Adrenal gland (tissue), 12 donors: Measurements from ENCODE around the gene GRM4. TPM values are rescaled to one million over a fixed set of nuclear protein-coding genes. Genes with fewer than 3 reads are reported as not detected.

Source experiments
- DNase-seq, 7 donors: peaks; one replicate each; pipeline ENCODE4 v3.0.0-alpha.2; 2019 to 2020
- H3K27ac ChIP-seq, 5 donors: fragments of 200-600 bp; sonication (generic) in 4 of 5; 1 replicate in 3 of 5; 2 replicates in 2 of 5; pipeline versions ENCODE4 v1.5.1 to v1.8.0; 2016 to 2020; ENCODE audit warnings: mild to moderate bottlenecking in 1 of 5
- H3K27me3 ChIP-seq: fragments of 200-600 bp; 2 replicates; pipeline ENCODE4 v1.8.0; 2021
- H3K36me3 ChIP-seq, 2 donors: fragments of 200-600 bp; replicated peaks in 1 of 2; 1 replicate in 1 of 2; 2 replicates in 1 of 2; pipeline versions ENCODE4 v1.5.1 to v1.8.0; 2018 to 2022
- H3K4me1 ChIP-seq, 2 donors: fragments of 200-600 bp; replicated peaks in 1 of 2; 1 replicate in 1 of 2; 2 replicates in 1 of 2; pipeline versions ENCODE4 v1.5.1 to v1.8.0; 2018 to 2021
- H3K4me3 ChIP-seq, 4 donors: fragments of 200-600 bp; sonication (generic) in 3 of 4; one replicate each; pipeline ENCODE4 v1.5.1; 2016 to 2018
- H3K9me3 ChIP-seq, 3 donors: fragments of 200-600 bp; sonication (generic) in 1 of 3; replicated peaks in 1 of 3; 1 replicate in 2 of 3; 2 replicates in 1 of 3; pipeline versions ENCODE4 v1.5.1 to v1.8.0; 2016 to 2021
- POLR2A ChIP-seq, 2 donors: fragments of 450-650 bp; IDR thresholded peaks; one replicate each; pipeline ENCODE4 v1.6.1; 2017; ENCODE audit warnings: antibody characterized with exemption in 2 of 2, mild to moderate bottlenecking in 2 of 2, moderate library complexity in 1 of 2
- WGBS, 4 donors: extraction: QIAGEN DNeasy Blood & Tissue Kit in 2 of 4; methylation state at CpG; one replicate each; pipeline versions ENCODE4 v1.1.5 to v1.1.7; 2013 to 2017; 5-methylcytosine and 5-hydroxymethylcytosine counted together
- intact Hi-C, 2 donors: fragments of 100-400 bp; cut with DNase I; formaldehyde crosslinking; loops; one replicate each; pipeline versions ENCODE4 v1.14.1 to v1.15.0; 2022 to 2023
- polyA plus RNA-seq, 3 donors: library from polyadenylated mRNA; stranded (reverse); fragments of 200-250 nt in 2 of 3; fragments of 350-450 nt in 1 of 3; fragmentation: Illumina TruSeq in 1 of 3; extraction: RNeasy Lipid Tissue Mini Kit (QIAGEN cat#74804) in 1 of 3; gene quantifications; one replicate each; pipeline ENCODE4 v1.2.3, GENCODE V29; 2013 to 2014
- total RNA-seq, 9 donors: library from RNA; depleted of rRNA in 4 of 9; stranded (reverse); fragments of >200 nt in 4 of 9; fragments of 120-200 nt in 1 of 9; fragmentation: NEBNext Ultra II Directional in 1 of 9; extraction: Animal tissue kit (Norgen Biotek cat#: 25700) in 1 of 9; gene quantifications; one replicate each; pipeline versions ENCODE4 v1.1.0 to v1.2.4, GENCODE V29; 2013 to 2023
- TF ChIP-seq, protein P1 (sequence below), 6 experiments: fragments of 450-650 bp in 4 of 6; fragments of 200-600 bp in 2 of 6; sonication (generic) in 1 of 6; IDR thresholded peaks; 1 replicate in 5 of 6; 2 replicates in 1 of 6; pipeline versions ENCODE4 v1.5.1 to v1.8.0; 2016 to 2021; ENCODE audit warnings: antibody characterized with exemption in 6 of 6, mild to moderate bottlenecking in 2 of 6, moderate library complexity in 1 of 6
- donor health status: healthy with polysubstance abuse.
- donor health status: Bipolar disorder and iron deficiency.
- donor health status: DM: yes; HTN: yes; CAD: no.
- donor health status: DM: no; HTN: no; CAD: no.
- donor health status: DM: no; HTN: no; CAD: no.
- donor health status: DM: yes; HTN: yes; CAD: no.

The GRM4 gene
- total and polyA plus RNA-seq, 12 donors, result 0.06 TPM; not detected in 11

DNA sequence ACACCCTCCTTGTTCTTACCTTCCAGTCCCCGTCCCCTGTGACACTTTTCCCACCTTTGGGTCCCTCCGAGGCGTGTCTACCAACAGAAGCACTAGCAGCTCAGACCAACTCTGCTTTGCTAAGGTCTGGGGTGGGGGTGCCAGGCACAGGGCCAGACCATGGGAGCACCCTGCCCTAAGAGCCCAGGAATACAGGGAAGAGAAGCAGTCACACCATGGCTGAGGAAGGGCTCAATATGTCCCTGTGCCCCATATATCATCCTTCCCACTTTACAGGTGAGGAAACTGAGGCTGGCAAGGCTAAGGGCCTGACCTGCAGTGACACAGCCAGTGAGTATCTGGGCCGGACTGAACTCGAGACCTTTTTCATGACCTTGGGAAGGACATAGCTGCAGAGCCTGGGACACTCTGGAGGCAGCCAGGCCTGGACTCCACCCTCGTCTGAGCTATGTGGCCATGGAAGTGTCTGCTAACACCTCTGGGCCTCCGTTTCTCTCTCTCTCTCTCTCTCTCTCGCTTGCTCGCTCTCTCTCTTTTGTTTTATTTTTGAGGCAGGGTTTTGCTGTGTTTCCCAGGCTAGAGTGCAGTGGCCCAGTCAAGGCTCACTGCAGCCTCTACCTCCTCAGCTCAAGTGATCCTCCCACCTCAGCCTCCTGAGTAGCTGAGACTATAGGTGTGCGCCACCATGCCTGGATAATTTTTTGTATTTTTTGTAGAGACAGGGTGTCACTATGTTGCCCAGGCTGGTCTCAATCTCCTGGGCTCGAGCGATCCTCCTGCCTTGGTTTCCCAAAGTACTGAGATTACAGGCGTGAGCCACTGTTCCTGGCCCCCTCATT lies 156.7 kb downstream of the GRM4 start:
- H3K27me3 ChIP-seq, result no peaks in the 10 kb centered on the region
- DNase-seq, result no peak
- no peak for TF ChIP-seq POLR2A (IDR thresholded peaks at IDR 0.05)
- TF ChIP-seq, protein P1, sequence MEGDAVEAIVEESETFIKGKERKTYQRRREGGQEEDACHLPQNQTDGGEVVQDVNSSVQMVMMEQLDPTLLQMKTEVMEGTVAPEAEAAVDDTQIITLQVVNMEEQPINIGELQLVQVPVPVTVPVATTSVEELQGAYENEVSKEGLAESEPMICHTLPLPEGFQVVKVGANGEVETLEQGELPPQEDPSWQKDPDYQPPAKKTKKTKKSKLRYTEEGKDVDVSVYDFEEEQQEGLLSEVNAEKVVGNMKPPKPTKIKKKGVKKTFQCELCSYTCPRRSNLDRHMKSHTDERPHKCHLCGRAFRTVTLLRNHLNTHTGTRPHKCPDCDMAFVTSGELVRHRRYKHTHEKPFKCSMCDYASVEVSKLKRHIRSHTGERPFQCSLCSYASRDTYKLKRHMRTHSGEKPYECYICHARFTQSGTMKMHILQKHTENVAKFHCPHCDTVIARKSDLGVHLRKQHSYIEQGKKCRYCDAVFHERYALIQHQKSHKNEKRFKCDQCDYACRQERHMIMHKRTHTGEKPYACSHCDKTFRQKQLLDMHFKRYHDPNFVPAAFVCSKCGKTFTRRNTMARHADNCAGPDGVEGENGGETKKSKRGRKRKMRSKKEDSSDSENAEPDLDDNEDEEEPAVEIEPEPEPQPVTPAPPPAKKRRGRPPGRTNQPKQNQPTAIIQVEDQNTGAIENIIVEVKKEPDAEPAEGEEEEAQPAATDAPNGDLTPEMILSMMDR (IDR thresholded peaks at IDR 0.05), result no peak
- no peaks in the 10 kb centered on the region for H3K4me1 ChIP-seq
- intact Hi-C loops, result no loop called here
- H3K9me3 ChIP-seq, result no peaks in the 10 kb centered on the region
- H3K4me3 ChIP-seq, result no peak overlapping the region
- H3K36me3 ChIP-seq, result no peaks in the 10 kb centered on the region
- no peak overlapping the region for H3K27ac ChIP-seq
- whole genome bisulfite sequencing, 4 donors, result 72 to 81% (median 75%) methylated on average over 13 of the region's 13 CpGs

DNA sequence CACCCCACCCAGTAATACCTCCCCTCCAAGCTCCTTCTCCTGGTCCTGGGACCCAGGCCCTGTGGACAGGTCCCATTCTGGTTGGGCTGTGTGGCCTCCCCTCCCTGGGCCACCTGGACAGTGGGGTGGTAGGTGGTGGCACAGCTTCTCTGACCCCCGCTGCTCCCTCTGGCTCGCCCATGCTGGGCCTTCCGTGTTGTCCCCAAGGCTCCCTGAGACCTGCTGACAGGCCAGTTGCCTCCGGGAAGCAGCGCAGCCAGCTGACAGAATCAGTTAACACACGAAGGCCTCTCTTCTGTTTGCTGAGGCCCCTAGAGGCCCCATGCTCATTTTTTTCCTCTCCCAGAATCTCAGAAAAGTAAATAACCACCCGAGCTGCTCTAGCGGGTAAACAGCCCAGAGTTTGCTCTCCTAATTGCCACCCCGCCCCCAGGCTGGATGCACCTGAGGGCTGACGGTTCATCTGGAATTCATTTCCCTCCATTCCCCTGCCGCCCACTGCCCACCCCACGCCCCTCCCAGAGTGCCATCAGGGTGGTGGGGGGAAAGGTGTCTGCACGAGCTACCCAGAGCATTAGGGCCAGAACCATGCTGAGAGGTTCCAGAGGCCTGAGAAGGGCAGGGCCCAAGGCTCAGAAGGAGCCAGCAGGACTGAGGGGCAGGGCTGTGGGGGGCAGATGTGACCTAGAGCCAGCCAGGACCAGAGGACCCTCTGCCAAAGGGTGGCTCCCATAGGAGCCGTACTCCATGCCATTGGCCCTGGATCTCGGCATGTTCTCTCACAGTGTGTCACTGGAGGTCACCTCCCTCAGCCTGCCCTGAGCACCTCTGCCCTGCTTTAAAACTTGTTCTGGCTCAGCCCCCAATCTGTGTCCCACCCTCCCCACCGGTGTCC lies 157.5 kb downstream of the GRM4 start:
- H3K4me3 ChIP-seq, result no peak overlapping the region
- no peaks in the 10 kb centered on the region for H3K4me1 ChIP-seq
- H3K36me3 ChIP-seq, result no peaks in the 10 kb centered on the region
- intact Hi-C loops, result no loop called here
- no peak for TF ChIP-seq POLR2A (IDR thresholded peaks at IDR 0.05)
- TF ChIP-seq, protein P1 (IDR thresholded peaks at IDR 0.05), result no peak
- H3K9me3 ChIP-seq, result no peaks in the 10 kb centered on the region
- no peak overlapping the region for H3K27ac ChIP-seq
- H3K27me3 ChIP-seq, result no peaks in the 10 kb centered on the region
- DNase-seq, result no peak
- 69 to 84% (median 71%) methylated on average over 4 to 16 of the region's 16 CpGs for WGBS, 4 donors

DNA sequence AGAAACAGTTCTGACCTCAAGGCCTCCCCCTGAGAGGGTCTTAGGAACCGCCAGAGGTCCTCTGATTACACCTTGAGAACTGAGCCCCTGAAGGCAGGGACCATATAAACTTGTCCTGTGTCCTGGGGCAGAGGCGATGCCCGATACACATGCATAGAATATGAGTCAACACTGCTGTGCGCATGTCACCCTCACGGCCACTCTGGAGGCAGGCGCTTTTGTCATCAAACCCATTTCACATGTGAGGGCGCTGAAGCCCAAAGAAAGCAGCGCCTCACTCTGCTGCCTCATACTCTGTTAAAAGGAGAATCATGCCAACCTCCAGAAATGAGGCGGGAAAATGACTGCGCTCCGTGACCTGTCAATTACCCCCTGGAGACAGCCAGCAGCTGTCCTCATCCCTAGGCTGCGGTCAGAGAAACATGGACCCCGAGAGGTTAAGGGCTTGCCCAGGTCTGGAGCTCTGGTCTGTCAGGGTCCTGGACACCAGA lies 158.3 kb downstream of the GRM4 start:
- intact Hi-C loops, result no loop called here
- TF ChIP-seq, protein P1 (IDR thresholded peaks at IDR 0.05), result no peak
- no peak for TF ChIP-seq POLR2A (IDR thresholded peaks at IDR 0.05)
- WGBS, 4 donors, result 83 to 87% (median 85%) methylated on average over 2 to 13 of the region's 13 CpGs

DNA sequence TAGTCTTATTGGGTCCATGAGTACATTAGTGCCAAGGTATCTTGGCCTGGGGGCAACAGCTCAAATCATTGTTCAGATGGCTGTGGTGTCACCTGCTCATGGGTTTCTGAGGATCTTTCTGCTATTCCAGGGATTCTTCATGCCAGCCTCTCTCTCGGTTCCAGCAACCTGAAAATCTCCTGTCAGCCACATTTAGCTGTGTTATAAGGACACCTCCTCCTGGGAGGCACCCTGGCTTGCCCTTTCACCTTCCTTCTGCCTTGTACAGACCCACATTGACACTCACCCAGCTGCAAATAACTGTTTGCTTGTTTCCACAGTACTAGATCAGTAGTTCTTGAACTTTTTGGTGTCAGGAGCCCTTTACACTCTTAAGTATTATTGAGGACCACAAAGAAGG lies 159.9 kb downstream of the GRM4 start:
- intact Hi-C loops, result no loop called here
- Histone ChIP-seq H3K36me3 (no peaks in the 10 kb centered on the region), H3K27ac (no peak overlapping the region), H3K4me3 (no peak overlapping the region), H3K9me3 (no peaks in the 10 kb centered on the region), H3K27me3 (no peaks in the 10 kb centered on the region), H3K4me1 (no peaks in the 10 kb centered on the region)
- no peak for DNase-seq
- 70 to 83% (median 79%) methylated on average over 1 of the region's 1 CpG for whole genome bisulfite sequencing, 4 donors
- TF ChIP-seq POLR2A (IDR thresholded peaks at IDR 0.05), result no peak
- TF ChIP-seq, protein P1 (IDR thresholded peaks at IDR 0.05), result no peak

More for the DNA sequence above, 158.3 kb downstream of the GRM4 start:
- no peak overlapping the region for H3K4me3 ChIP-seq
- no peaks in the 10 kb centered on the region for H3K27me3 ChIP-seq
- H3K4me1 ChIP-seq, result no peaks in the 10 kb centered on the region
- no peak for DNase-seq
- H3K9me3 ChIP-seq, result no peaks in the 10 kb centered on the region
- no peaks in the 10 kb centered on the region for H3K36me3 ChIP-seq
- H3K27ac ChIP-seq, result no peak overlapping the region
